Erythroblast (primary cell): Measurements from ENCODE around the gene GSK3A.

ENCODE experiments used
- GATA1 ChIP-seq: IDR thresholded peaks from 2 replicates; pipeline ENCODE4 v1.6.1; 2011; ENCODE audit warnings: low read depth, mild to moderate bottlenecking, control low read depth, low read length, moderate library complexity
- POLR2A ChIP-seq: IDR thresholded peaks from 2 replicates; pipeline ENCODE4 v1.6.1; 2011; ENCODE audit warnings: mild to moderate bottlenecking, low read length

- TF ChIP-seq POLR2A, result no peak
- TF ChIP-seq GATA1, result no peak
These were observed 7.2 kb downstream of the GSK3A start for GRCh38 chr19:42235181-42235580.
